ENCODE results near the gene IQCM.

The IQCM gene

DNA sequence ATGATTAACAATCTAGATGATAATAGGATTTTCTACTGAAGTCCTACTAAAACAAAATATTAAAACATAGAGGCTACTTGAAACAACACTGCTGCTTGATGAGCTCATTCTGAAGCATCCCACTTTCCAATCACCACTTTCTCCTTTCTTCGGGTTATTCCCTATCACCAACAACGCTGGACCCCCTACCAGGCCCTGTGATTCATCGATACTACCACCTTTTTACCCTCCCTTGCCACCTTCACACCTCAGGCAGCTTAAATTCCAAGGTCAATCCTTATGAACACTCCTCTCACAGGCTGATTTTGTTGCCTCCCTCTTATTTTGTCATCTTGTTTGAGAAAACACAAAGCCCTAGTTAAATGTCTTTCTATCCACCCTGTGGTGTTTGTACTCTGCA lies 102.6 kb downstream of the IQCM start:
- no peak for DNase-seq (ENCODE audit: low read depth in 2 of 3, low spot score in 2 of 3)

DNA sequence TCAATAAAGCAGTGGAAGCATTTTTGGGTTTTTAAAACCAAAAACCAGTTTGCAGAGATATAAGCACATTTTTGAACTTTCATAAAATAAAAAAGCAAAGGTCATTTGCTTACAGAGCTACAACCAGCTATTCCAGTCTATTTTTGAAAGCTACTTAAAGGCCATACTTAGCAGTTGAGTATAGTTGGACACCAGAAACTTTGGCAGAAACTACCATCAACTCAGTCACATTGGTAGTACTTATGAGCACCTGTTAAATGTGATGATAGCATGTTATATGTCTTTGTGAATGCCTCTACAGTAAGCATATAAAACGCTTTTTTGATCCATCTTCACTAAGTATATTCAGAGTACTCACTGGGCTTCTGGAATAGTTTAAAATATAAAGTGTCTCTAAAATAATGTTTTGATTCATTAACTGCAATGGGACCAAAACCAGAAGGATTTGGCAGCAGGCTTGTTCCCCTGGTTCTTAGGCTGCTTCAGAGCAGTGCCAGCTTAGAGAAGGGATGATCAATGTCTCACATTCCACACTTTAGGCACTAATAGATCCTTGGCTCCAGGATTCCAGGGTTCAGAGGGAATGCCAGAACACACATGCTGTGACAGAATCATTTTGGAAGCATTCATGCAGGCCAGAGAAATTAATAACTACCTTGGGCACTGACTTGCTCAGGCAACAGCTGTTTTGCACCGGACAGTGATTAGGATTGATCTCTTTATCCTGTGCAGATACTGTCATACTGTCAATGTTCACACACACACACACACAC lies 103.9 kb downstream of the IQCM start:
- DNase-seq (ENCODE audit: low read depth in 2 of 3, low spot score in 2 of 3), result no peak

DNA sequence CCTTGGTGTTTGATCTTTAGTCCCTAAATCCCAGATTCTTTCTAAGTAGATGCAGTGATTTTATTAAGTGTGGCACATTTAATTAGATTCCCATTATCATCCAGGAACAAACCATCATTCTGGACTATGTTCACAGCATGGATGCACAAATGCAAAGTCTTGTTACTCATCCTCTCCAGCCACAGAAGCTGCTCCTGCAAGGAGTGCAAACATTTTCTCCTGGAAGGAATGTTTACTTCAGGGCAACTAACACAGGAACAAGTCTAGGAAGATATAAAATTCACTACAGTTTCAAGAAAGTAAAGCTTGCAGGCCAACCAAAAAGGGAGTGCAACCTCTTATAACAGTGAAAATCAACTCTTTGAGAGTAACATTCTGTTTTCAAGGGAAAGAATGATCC lies 106.0 kb downstream of the IQCM start:
- no peak for DNase-seq (ENCODE audit: low read depth in 2 of 3, low spot score in 2 of 3)

DNA sequence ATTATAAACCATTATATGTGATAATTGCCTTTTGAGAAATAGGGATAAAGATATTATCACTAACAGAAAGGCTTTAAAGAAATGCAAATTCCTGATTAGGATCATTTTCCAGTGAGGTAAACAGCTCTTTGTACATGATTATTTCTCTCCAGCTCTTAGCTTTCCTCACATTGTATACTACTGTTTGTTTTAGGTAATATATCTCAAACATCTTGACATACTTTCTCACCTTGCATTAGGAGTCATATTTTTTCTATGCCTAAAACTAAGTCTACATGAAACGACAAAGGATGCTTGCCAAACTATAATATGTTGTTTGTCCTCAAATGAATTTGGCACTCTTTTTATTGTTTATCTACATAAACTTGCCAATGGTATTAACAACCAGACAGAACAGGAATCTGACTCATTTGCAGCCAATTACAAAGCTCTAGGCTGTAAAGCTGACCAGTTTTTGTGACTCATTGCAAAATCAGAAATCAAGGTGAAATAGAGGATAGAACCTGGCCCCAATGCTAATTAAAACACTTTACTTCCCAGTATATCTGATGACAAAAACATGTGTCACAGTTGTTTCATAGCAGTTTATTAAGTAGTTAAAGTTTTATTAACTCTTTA lies 107.0 kb downstream of the IQCM start:
- DNase-seq (ENCODE audit: low read depth in 2 of 3, low spot score in 2 of 3), result no peak

DNA sequence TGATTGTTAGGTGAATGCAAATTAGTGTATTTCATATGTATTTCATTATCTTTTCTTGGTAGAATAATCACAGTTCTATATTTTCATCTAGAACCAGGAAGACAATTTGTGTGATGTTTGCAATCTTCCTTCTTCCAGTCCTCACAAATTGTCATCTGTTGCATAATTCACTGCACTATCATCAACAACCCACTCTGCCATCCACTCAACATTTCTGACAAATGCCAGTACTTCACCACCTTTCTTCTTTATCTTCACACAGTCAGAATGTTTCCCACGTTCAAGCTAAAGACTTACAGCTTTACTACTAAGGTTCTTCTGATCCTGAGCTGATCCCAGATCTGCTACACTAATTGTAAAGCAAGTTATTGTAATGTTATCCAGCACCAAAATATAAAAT lies 107.8 kb downstream of the IQCM start:
- DNase-seq (ENCODE audit: low read depth in 2 of 3, low spot score in 2 of 3), result no peak

DNA sequence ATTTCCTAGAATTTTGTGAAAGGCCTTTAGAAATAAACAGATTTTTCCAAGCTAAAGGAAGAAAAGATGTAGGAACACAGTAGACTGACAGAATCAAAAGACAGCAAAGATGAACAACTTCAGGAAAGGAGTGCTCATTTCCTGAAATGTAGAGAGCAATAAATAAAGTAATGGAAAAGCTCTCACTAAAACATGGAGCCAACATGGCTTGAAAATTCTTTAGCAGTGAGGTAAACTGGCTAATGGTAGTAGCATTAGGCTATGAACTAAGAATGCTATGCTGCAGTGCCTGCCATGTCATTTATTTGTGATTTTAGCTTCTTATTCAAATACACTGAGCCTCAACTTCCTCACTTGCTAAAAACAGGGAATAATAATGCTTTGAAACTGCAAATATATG lies 108.7 kb downstream of the IQCM start:
- no peak for DNase-seq (ENCODE audit: low read depth in 2 of 3, low spot score in 2 of 3)

DNA sequence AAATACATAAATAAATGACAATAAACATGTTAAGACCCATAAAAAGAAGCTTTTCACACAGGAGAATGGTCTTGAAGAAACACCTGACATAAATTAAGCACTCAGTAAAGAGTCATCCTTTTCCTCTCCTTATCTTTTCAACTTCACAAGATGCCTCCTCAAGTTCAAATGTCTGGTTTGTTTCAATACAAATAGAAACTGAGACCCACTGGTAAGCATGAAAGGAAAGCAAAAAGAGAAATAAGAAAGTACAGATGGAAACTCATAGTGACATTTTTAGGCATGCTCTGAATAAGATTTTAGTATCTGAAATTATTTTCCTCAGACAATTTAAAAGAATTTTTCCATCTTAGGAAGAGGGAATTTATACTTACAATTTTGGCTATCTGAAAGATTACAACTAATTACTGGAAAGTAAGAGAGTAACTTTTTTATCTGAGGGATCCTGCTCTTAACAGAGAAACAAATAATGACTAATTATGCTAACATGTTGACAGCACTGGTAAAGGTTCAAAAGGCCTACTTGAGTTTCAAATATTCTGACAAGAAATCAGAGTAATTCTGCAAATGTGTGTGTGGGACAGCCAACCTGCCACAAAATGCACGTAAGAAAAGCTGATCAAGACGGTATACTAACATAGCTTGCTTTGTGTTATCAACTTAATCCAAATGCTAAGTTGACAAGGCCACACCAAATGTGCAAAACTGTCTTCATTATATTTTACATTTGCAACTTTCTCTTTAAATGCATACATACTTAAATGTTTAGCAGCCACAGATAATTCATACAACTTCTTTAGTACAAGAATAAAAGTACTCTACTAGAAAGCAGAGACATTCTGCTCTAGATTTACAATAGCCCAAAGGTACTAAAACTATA lies 113.0 kb downstream of the IQCM start:
- DNase-seq (ENCODE audit: low read depth in 2 of 3, low spot score in 2 of 3), result no peak

DNA sequence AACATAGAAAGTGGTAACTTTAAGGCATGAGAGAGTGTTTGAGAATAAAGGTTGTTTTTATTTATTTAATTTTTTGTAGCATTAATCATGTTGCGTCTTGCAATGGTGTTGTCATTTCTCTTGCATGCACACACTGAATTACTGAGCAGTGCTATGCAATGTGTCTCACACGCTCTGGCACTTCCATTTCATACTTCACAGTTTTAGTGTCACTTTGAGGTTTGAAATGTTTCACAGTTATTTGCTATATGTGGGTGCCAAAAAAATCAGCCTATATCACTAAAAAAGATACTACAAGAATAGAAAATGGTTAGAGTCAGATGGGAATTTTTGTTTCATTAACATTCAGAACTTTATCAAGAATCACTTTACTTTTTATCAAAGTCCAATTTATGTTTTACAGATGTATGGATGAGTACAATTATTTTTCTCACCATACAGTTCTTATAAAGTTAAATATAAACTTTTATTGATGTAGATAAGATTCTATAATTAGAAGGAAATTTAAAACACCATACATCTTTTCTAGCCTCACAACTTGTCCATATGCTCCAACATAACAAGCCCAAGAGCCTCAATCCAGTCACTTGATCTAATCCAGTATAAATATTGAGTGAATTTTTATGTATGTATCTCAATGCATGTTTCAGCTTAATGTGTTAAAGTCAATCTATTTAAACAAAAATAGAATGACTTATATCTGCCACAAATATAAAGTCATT lies 114.0 kb downstream of the IQCM start:
- no peak for DNase-seq (ENCODE audit: low read depth in 2 of 3, low spot score in 2 of 3)

DNA sequence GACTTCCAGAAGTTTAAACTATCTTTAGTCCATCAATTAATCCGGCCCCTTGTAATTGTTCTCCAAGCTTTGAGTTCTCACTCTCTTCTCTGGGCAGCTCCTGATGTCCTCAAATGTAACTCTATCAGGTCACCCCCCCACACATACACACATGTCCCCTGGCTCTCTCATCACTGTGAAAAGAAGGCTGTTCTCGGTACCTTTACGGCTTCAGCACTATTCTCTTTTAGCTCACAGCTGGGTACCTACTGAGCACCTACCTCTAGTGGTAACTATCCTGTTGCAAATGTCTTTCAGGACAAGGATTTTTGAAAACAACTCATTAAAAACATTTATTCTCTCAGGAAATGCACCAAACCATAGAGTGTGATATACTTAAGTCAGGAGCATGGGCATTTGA lies 115.4 kb downstream of the IQCM start:
- DNase-seq (ENCODE audit: low read depth in 2 of 3, low spot score in 2 of 3), result no peak

DNA sequence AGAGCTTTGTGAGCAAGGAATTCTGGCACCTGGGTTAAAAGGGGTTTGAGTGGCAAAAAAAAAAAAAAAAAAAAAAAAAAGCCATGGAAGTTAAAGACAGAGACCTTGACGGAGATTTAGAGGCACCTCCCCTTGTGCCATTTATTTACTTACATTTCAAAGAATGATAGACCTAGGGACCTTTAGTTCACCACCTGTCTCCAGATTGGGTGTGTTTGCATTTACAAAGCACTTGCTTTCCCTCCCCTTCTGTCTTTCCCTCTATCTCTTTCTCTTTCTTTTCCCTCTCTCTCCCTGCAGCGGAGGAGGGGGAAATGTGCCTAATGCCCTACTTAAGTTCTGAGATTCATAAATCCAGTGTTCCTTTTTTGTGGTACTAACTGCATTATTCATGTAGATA lies 116.0 kb downstream of the IQCM start:
- no peak for DNase-seq (ENCODE audit: low read depth in 2 of 3, low spot score in 2 of 3)

DNA sequence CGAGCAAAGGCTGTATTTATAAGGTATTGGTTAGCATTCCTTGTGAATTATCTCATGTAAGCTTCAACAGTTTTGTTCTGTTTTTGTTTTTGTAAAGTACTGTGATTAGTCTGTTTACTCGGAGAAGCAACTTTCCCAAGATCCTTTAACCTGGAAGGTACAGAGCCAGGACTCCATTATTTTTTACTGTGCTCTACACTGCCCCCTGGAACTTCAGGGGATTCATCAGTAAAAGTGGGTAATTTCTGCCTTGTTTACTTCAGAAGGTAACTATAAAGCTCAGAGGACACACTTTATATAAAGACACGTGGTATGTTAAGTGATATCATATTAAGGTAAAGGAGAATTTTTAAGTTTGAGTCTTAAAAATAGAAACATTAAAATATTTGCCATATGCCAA lies 124.9 kb downstream of the IQCM start:
- DNase-seq (ENCODE audit: low read depth in 2 of 3, low spot score in 2 of 3), result no peak

DNA sequence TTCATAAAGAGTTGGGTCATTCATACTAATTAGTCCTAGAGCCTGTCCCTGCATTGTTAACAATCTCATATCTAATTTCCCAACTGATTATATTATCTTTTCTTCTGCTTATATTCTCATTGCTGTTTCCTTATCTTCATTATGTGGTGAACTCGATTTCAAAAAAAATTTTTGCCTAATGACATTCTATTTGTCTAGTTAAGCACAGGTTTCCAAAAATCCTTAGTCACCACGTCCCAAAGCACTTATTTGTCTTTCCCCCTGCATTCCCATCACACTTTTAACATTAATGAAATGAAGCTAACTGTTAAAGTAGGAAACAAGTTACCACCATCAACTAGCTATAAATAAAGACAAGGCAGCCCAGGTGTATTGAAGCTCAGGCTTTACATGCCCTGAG lies 131.1 kb downstream of the IQCM start:
- no peak for DNase-seq (ENCODE audit: low read depth in 2 of 3, low spot score in 2 of 3)

DNA sequence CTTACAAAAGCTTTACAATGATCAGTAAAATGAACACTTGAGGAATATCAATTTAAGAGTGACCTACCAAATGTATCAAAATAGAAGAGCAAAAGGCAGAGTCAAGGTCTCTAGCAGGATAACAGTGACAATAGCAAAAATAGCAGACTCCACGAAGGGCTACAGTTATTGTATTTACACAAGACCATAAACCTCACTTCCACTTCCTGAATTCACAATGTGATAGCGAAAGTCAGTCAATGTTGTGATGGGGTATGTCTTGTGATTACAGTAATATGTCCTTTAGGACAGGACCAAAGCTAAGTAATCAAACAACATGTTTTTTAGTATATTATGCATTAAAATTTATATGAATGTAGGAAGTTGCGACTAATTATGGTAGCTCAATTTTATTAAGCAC lies 139.6 kb downstream of the IQCM start:
- no peak for DNase-seq (ENCODE audit: low read depth in 2 of 3, low spot score in 2 of 3)

DNA sequence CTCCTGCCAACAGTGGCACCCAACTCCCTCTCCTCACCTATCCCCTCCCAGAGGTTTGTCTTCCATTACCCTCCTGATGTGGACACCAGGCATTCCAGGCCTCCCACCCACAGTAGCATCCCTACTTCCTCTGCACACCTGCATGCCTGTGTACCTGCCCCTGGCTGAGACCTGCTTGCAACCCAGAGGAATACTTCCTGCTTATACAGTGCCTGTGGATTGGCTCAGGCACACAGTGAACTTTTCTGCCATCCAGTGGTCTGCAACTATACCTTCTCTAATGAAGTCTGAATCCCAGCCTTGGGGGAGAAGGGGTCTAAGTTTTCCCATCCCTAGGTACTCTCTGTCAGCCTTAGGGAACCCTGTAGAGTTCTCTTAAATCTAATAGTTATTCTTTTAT lies 169.9 kb downstream of the IQCM start:
- no peak for DNase-seq (ENCODE audit: low read depth in 2 of 3, low spot score in 2 of 3)

DNA sequence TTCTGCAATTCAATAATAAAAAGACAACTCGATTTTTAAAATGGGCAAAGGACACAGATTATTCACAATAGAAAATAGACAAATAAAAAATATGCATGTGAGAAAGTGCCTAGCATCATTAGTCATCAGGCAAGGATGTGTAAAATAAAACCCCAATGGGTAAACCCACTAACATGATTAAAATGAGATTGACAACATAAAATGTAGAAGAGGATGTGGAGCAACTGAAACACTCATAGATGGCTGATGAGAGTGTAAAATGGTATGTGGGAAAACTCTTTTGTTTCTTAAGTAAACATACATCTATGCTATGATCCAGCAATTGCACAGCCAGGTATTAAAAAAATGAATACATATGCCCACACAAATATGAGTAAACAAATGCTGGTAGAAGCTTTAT lies 177.6 kb downstream of the IQCM start:
- no peak for DNase-seq (ENCODE audit: low read depth in 2 of 3, low spot score in 2 of 3)

DNA sequence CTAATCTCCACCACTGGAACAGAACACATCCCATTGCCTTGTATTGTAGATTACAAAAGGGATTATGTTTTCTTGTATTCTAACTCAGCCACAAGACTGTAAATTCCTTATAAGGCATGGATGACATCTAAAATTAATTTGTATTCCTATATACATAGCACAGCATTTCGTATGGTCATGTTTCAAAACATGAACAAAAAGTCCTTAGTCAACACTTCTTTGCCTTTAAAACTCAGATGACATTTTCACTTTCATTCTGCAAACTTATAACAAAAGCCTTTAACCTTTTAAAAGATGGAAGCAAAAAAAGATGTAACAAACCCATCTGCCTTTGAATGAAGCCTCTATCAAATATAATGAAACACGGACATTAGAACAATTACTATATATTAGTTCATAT lies 181.3 kb downstream of the IQCM start:
- DNase-seq (ENCODE audit: low read depth in 2 of 3, low spot score in 2 of 3), result no peak

DNA sequence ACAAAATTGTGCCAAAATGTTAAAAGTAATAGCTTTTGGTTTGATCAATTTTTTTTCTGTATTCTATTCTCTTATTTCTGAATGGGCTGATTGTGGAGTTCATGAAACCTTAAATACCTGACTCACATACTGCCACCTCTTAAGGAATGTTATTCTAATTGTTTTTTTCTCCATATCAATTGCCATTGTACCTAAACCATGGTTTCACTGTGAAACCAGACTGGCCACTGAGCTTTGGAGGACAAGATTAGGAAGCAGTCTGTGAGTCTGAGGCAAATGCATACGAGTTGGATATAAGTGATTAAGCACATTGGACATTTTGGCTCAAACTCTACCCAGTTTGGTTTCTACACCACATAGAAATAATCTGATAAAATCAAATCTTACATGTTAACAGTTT lies 184.0 kb downstream of the IQCM start:
- DNase-seq (ENCODE audit: low read depth in 2 of 3, low spot score in 2 of 3), result no peak

DNA sequence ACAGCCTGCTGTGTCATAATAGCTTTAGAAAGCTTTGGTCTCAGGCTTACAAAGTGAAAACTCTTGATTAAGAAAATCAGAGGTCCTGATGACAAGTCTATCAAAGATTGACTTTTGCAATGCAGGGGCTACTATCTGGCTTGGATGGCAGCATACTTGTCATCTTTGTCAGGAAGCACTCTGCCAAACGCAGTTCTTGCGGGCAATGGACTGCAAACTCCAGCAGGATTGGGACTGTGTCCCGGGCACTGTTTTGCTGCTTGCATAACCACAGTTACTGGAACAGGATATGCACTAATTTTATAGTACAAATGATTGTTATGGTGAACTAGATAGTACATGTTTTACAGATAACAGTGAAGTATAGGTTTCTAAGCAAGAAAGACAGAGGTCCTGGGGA lies 185.6 kb downstream of the IQCM start:
- DNase-seq (ENCODE audit: low read depth in 2 of 3, low spot score in 2 of 3), result no peak

DNA sequence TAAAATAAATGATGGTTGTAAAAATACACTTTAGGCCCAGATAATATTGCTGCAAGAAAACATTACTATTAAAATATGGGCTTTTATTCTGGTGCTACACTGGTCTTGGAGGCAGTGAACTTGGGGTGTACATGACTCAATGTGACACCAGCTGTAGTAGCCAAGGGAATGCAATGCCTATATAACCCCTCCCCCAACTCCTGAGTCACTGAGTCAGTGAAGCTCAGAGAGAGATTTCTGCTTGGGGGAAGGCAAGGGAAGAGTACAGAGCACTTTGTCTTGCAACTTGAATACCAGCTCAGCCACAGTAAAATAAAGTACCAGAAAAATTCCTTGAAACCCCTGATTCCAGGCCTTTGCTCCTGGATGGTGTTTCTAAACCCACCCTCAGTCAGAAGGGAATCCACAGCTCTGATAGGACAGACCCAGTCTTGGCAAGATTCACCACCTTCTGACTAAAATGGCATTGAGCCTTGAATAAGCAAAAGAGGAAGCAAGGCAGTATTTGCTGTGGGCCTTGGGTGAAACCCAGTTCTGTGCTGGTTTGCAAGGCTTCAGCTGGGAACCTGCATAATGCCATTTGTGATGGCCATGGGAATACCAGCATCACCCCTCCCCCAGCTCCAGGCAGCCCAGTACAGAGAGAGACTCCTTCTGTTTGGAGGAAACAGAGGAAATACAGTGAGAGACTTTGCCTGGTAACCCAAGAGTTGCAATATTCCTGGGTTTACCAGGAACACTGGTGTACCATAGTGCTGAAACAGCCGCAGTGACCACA lies 209.9 kb downstream of the IQCM start:
- no peak for DNase-seq (ENCODE audit: low read depth in 2 of 3, low spot score in 2 of 3)

DNA sequence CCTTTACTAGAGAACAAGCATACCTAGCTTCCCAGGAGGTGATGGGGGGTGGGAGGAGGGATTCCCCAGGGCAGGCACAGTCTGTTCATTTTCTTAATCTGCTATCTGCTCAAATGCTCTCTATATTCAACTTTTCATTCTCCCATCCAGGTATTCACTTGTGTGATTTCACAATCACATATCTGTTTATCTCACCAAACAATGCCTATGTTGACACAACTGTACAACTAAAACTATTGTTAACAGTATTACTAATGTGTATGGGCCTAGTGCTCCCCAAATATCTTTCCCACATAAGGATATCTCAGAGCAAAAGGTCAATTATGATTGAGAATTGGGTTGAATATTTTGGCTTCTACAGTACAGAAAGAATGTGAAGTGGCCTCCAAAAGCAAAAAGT lies 210.8 kb downstream of the IQCM start:
- DNase-seq (ENCODE audit: low read depth in 2 of 3, low spot score in 2 of 3), result no peak

DNA sequence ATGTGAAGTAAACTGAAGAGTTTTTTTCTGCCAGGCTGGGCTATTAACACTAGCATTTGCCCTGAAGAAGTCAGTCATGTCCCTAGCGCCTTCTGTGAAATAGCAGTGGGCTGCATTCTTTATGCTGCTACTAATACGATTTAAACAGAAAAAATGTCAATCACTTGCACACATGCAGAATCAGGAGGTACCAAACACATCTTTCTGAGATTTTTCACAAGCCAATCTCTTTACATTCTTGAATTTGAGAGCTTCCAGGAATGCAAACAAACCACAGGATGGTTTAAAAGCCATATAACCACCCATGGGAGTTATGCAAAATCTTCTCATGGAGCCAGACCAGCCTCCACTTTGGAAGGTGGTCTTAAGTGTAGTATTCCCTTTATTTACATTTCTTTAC lies 220.1 kb downstream of the IQCM start:
- DNase-seq (ENCODE audit: low read depth in 2 of 3, low spot score in 2 of 3), result no peak
